ENCODE measurements around the gene TMEM234.

TMEM234 gene

GRCh38 chr1:32247452-32247851 lies 25.3 kb upstream of the TMEM234 start:
- no peak for TF ChIP-seq CTCF (IDR thresholded peaks at IDR 0.05; ENCODE audit: low read depth, low read length)
- H3K4me3 ChIP-seq (replicated peaks in 1 of 2; ENCODE audit: low read depth in 2 of 2, low read length in 2 of 2) = no peak overlapping the region
- no peak for DNase-seq (ENCODE audit: low read depth in 2 of 2)

- DNase-seq (ENCODE audit: low read depth in 2 of 2) = peak; percentile 80 to 93
- no peak for TF ChIP-seq CTCF (IDR thresholded peaks at IDR 0.05; ENCODE audit: low read depth, low read length)
- H3K4me3 ChIP-seq (replicated peaks in 1 of 2; ENCODE audit: low read depth in 2 of 2, low read length in 2 of 2) = no peak within 1 kb of the TSS
Observed at GRCh38 chr1:32246888-32247273, 24.7 kb upstream of the TMEM234 start, which contains the start of gene FAM167B. TSS of gene FAM167B (plus strand) at chr1:32247222. CDS start at chr1:32247422, 200 bp downstream.

DNA sequence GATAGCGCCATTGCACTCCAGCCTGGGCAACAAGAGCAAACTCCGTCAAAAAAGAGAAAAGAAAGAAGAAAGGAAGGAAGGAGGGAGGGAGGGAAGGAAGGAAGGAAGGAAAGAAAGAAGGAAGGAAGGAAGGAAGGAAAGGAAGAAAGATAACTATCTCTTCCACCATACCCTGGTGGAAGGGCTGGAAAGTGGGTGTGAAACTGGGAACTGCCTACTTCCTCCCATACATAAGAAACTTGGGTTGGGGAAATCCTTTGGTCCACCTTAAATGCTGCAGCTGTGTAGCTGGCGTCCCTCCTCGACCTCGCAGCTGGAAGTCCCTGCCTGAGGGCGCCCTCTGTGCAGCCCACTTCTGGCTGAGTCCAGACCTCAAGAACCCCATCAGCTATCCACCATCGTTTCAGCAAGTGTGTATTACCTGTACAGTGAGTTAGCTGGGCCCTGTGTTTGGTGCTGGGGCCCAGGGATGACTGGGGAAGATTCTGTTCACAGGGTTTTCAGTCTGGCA lies 20.2 kb upstream of the TMEM234 start:
- DNase-seq (ENCODE audit: low read depth in 2 of 2) = peak; percentile 32 to 54

DNA sequence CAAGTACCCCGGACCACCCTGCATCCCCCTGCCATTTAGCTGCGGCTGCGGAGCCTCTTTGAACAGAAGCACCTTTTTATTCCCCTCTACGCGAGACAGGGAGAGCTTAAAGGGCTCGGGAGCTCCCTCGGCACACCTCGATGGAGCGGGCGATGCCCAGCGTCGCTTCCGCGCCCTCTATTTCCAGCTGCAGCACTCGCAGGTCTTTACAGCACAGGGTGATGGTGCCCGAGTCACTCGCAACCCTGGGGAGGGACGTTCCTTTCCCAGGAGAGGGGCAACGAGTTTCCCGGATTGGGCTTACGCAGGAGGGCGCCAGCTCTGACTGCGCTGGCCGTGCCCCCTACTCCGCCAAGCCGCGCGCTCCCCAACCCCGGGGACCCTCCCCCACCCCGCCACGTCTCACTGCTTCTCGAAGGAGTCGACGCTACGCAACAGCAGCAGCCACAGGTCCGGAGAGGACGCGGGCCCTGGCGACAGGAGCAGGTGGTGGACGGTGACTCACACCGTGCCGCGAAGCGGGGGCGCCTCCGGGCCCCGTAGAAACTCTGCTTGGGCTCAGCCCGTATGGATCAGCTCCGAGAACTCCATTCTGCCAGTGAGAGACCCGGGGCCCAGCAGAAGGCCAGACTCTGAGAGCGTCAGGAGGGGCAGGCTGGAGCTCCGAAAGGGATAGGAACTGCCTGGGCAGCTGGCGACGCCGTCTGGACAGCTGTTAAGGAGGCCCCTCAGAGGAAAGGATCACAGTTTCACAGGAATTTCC lies 19.0 kb upstream of the TMEM234 start:
- no peak for TF ChIP-seq CTCF (IDR thresholded peaks at IDR 0.05; ENCODE audit: low read depth, low read length)
- DNase-seq (ENCODE audit: low read depth in 2 of 2) = peak; percentile 47 to 61
- peak overlapping the region; percentile 62 to 64 for H3K4me3 ChIP-seq (replicated peaks in 1 of 2; ENCODE audit: low read depth in 2 of 2, low read length in 2 of 2)

More for the DNA sequence above, 20.2 kb upstream of the TMEM234 start:
- no peak overlapping the region for H3K4me3 ChIP-seq (replicated peaks in 1 of 2; ENCODE audit: low read depth in 2 of 2, low read length in 2 of 2)
- no peak for TF ChIP-seq CTCF (IDR thresholded peaks at IDR 0.05; ENCODE audit: low read depth, low read length)

DNA sequence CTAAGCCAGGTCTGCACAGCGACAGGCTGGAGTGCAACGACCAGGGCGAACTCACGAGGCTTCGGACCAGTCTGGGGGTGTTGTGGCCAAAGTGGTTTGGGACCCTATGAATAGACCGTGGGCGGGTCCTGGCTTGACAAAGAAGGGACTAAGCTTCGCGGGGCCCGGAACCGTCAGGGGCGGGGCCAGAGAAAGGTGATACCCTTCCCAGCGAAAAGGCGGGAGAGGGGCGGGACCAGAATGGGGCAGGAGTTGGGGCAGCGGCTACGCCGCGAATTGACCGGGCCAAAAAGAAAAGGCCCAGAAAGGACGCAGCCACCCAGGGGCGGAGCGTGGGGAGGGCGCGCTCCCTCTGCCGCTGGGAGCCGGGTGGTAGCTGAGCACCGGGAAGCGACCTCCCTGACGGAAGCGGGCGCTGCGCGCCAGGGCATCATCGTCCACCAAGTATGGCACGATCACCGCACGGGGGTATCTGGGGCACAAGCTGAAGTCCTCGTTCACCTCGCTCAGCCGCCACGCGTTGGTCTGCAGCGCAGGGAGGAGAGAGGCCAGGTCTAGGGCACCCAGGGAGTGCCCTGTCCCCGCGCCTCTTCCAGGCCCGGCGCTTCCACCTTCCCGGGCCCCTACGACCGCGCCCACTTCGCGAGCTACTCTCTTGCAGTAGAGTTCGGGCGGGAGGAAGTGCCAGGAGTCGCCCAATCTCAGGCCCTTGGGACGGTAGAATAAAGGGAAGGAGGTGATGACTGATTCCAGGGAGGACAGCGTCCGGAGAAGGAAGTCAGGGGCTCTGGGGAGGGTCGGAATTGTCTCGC lies 18.2 kb upstream of the TMEM234 start:
- DNase-seq (ENCODE audit: low read depth in 2 of 2) = peak; percentile 34 to 54
- H3K4me3 ChIP-seq (replicated peaks in 1 of 2; ENCODE audit: low read depth in 2 of 2, low read length in 2 of 2) = peak overlapping the region; percentile 62 to 64
- TF ChIP-seq CTCF (IDR thresholded peaks at IDR 0.05; ENCODE audit: low read depth, low read length) = peak; percentile 17

DNA sequence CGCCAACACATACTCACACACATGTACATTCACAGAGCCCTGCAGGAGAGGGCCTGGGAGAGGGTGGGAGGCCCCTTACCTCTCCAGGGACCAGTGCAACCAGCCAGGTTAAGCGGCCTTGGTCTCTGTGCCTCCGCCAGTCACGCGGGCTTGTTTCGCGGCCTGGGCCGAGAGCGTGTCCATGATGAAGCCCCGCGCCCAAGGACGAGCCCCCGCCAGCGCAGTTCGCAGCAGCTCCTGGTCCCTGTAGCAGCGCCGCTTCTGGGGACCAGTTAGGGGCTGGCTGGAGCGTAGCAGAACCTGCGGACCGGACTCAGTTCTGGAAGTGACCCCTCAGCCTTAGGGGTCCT lies 17.6 kb upstream of the TMEM234 start:
- DNase-seq (ENCODE audit: low read depth in 2 of 2) = no peak
- no peak for TF ChIP-seq CTCF (IDR thresholded peaks at IDR 0.05; ENCODE audit: low read depth, low read length)
- H3K4me3 ChIP-seq (replicated peaks in 1 of 2; ENCODE audit: low read depth in 2 of 2, low read length in 2 of 2) = peak overlapping the region in 1 of 2 donors; percentile 62

Data from cardiac fibroblast (primary cell).